HEK293 (cell line): ENCODE data around the gene SRBD1.

ENCODE experiments used
- PRDM1 ChIP-seq: fragments of 450-650 bp; formaldehyde crosslinking; IDR thresholded peaks from 2 replicates; pipeline ENCODE4; 2016; ENCODE audit warnings: missing biosample characterization, missing genetic modification characterization
- REST ChIP-seq: fragments of 450-650 bp; formaldehyde crosslinking; IDR thresholded peaks from 2 replicates; pipeline ENCODE4 v1.5.1; 2016; ENCODE audit warnings: missing biosample characterization, missing genetic modification characterization
- YY1 ChIP-seq: fragments of 450-650 bp; formaldehyde crosslinking; IDR thresholded peaks from 2 replicates; pipeline ENCODE4 v1.5.1; 2018; ENCODE audit warnings: missing biosample characterization, missing genetic modification characterization
- ZNF19 ChIP-seq: fragments of 450-650 bp; formaldehyde crosslinking; IDR thresholded peaks from 2 replicates; pipeline ENCODE4; 2016; ENCODE audit warnings: missing biosample characterization, missing genetic modification characterization, low read depth
- TF ChIP-seq, protein P1 (sequence below): fragments of 450-650 bp; formaldehyde crosslinking; IDR thresholded peaks from 2 replicates; pipeline ENCODE4 v1.5.1; 2016; ENCODE audit warnings: missing biosample characterization, missing genetic modification characterization
- TF ChIP-seq, protein P2 (sequence below): fragments of 450-650 bp; formaldehyde crosslinking; IDR thresholded peaks from 2 replicates; pipeline ENCODE4 v1.5.1; 2016; ENCODE audit warnings: missing biosample characterization, missing genetic modification characterization
- TF ChIP-seq, protein P3 (sequence below): fragments of 450-650 bp; formaldehyde crosslinking; IDR thresholded peaks from 2 replicates; pipeline ENCODE4 v1.5.1; 2016; ENCODE audit warnings: missing biosample characterization, missing genetic modification characterization

DNA sequence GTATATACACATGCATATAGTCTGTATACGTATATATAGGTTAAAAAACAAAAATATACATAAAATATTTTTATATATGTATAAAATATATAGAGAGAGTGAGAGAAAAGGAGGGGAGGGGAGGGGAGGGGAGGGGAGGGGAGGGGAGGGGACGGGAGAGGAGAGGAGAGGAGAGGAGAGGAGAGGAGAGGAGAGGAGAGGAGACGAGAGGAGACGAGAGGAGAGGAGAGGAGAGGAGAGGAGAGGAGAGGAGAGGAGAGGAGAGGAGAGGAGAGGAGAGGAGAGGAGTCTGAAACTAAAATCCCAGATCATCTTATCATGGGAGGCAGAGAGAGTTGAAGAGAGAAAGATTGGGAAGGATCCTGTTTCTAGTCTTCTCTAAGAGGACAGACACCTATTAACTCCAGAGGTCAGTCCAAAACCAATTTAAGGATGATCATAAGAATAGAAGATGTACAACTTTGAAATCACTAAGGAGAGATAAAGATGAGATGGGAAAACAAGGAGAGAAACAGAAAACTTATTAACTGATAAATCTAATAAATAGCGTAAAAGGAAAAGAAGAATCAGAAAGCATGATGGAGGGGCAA lies 195.4 kb downstream of the SRBD1 start:
- TF ChIP-seq, protein P1, sequence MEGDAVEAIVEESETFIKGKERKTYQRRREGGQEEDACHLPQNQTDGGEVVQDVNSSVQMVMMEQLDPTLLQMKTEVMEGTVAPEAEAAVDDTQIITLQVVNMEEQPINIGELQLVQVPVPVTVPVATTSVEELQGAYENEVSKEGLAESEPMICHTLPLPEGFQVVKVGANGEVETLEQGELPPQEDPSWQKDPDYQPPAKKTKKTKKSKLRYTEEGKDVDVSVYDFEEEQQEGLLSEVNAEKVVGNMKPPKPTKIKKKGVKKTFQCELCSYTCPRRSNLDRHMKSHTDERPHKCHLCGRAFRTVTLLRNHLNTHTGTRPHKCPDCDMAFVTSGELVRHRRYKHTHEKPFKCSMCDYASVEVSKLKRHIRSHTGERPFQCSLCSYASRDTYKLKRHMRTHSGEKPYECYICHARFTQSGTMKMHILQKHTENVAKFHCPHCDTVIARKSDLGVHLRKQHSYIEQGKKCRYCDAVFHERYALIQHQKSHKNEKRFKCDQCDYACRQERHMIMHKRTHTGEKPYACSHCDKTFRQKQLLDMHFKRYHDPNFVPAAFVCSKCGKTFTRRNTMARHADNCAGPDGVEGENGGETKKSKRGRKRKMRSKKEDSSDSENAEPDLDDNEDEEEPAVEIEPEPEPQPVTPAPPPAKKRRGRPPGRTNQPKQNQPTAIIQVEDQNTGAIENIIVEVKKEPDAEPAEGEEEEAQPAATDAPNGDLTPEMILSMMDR (tag by site-specific recombination): no peak
- TF ChIP-seq YY1 (tag by site-specific recombination): no peak
- TF ChIP-seq, protein P2, sequence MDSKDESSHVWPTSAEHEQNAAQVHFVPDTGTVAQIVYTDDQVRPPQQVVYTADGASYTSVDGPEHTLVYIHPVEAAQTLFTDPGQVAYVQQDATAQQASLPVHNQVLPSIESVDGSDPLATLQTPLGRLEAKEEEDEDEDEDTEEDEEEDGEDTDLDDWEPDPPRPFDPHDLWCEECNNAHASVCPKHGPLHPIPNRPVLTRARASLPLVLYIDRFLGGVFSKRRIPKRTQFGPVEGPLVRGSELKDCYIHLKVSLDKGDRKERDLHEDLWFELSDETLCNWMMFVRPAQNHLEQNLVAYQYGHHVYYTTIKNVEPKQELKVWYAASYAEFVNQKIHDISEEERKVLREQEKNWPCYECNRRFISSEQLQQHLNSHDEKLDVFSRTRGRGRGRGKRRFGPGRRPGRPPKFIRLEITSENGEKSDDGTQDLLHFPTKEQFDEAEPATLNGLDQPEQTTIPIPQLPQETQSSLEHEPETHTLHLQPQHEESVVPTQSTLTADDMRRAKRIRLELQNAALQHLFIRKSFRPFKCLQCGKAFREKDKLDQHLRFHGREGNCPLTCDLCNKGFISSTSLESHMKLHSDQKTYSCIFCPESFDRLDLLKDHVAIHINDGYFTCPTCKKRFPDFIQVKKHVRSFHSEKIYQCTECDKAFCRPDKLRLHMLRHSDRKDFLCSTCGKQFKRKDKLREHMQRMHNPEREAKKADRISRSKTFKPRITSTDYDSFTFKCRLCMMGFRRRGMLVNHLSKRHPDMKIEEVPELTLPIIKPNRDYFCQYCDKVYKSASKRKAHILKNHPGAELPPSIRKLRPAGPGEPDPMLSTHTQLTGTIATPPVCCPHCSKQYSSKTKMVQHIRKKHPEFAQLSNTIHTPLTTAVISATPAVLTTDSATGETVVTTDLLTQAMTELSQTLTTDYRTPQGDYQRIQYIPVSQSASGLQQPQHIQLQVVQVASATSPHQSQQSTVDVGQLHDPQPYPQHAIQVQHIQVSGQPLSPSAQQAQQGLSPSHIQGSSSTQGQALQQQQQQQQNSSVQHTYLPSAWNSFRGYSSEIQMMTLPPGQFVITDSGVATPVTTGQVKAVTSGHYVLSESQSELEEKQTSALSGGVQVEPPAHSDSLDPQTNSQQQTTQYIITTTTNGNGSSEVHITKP (tag by site-specific recombination): no peak
- TF ChIP-seq REST (tag by site-specific recombination): no peak
- no peak for TF ChIP-seq PRDM1 (tag by site-specific recombination)
- TF ChIP-seq ZNF19: no peak
- TF ChIP-seq, protein P3, sequence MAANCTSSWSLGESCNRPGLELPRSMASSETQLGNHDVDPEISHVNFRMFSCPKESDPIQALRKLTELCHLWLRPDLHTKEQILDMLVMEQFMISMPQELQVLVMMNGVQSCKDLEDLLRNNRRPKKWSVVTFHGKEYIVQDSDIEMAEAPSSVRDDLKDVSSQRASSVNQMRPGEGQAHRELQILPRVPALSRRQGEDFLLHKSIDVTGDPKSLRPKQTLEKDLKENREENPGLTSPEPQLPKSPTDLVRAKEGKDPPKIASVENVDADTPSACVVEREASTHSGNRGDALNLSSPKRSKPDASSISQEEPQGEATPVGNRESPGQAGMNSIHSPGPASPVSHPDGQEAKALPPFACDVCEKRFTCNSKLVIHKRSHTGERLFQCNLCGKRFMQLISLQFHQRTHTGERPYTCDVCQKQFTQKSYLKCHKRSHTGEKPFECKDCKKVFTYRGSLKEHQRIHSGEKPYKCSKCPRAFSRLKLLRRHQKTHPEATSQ (tag by site-specific recombination): no peak
